ENCODE results near the gene C3orf33.

The C3orf33 gene

DNA sequence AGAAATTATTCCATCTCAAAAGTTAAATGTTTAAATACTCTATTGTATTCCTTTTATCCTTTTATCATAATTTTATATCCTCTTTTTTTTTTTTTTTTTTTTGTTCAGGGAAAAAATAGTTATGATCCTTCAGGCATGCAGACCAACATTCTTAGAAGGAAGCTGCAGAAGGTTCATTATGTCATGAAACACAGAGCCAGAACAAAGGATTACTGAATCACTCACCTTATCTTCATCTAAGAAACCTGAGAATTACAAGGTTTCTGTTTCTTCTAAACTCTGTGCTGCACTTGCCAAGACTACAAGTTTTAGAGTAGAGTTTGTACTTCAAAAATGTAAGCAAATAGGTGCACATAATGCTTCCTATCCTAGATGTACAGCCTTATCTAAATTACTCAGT, 64.5 kb downstream of the C3orf33 start:
- no peak for DNase-seq (ENCODE audit: low read depth in 2 of 2)

DNA sequence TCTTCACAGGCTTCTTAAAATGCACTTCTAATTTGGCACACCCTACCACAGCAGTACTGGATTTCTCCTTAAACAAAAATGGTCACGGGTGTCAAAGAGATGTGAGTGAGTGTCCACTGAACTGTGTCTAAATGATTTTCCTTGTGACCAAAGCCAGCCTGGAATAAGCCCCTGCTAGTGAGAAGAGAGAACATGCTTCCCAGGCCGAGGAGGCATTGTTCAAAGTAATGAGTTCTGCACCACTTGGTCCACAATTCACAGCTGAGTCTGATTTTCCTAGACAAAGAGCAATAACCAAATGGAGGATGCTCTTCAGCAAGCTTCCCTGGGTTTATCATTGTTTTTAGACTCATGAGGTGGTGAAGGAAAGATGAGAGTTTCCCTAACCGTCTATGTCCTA, 65.0 kb downstream of the C3orf33 start:
- DNase-seq (ENCODE audit: low read depth in 2 of 2) = no peak

DNA sequence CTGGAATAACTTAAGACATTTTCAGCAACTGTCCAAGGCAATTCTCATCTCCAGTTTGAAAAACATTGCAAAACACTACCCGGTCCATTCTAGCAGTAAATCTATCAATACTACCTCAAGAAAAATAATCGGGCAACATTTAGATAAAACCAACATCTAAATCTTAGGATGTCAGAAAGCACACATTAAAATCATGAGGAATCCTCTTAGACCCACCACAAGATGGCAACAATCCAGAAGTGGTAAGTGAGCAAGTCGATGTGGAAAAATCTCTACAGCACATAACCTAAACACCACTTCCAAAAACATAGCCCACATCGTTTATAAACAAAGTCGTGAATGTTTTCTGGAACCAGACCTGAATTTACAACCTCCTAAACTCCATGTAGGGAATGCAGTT, 66.9 kb downstream of the C3orf33 start:
- DNase-seq (ENCODE audit: low read depth in 2 of 2) = no peak

DNA sequence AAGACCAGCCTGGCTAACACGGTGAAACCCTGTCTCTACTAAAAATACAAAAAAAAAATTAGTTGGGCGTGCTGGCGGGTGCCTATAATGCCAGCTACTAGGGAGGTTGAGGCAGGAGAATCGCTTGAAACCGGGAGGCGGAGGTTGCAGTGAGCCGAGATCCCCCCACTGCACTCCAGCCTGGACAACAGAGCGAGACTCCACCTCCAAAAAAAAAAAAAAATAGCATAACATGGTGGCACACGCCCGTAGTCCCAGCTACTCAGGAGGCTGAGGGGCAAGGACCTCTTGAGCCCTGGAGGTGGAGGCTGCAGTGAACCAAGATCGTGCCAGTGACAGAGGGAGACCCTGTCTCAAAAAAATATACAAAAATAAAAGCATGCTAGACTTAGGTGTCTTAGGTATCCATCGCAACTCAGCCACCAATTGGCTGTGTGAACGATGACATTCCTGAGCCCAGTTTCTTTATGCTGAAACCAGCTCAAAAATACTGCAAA, 67.5 kb downstream of the C3orf33 start:
- no peak for DNase-seq (ENCODE audit: low read depth in 2 of 2)

- DNase-seq (ENCODE audit: low read depth in 2 of 2) = no peak
These were observed 68.1 kb downstream of the C3orf33 start for GRCh38 chr3:155737844-155738460.

DNA sequence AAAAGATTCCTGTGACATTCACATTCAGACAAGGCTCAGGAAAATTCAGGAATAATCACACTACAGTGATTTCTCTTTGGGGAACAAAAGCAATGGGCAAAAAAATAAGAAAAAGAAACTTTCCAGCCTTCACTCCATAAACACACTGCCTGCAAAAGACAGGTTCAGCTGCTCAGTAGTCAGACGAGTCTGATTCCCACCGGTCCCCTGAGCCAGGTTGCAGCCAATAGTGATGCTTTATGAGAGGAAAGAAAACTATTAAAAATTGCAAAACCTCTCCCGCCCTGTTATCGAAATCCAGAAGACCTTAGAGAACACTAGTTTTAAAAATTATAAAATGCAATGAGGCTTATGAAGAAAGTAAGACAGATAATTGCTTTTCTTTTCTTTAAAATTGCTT, 69.7 kb downstream of the C3orf33 start:
- no peak for DNase-seq (ENCODE audit: low read depth in 2 of 2)

DNA sequence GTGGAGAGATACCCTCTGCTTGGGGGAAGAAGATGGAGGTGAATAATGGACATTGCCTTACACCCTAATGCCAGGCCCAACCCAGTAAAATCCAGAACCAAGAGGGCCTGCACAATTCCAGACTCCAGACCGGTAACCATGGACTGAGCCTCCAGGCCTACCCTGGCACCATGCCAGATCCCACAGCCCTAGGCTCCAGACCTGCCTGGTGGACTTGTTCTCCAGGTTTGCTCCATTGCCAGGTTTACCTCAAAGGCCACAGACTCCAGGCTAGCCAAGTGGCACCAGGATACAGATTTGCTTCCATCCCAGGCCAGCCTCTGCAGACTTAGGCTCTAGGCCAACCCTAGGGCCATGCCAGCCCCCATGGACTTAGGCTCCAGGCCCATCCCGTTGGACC, 75.2 kb downstream of the C3orf33 start:
- no peak for DNase-seq (ENCODE audit: low read depth in 2 of 2)

DNA sequence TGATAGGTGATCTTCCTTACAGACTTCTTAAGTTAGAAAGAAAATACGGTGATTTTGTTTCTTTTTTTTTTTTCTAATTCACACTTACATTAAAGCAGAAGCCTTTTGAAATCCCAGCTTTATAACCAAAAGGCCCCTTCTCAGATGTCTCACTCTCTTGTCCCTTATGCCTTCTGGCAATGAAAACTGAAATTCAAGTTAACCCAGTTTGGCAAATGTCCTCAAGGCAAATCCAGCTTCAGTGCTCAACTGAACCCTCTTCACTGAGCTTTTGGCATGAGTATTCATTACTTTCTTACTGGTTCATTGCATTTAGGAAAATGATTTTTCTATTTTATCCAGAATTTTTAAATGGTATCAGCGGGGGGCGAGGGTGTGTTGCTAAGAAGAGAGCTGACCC, 78.2 kb downstream of the C3orf33 start:
- DNase-seq (ENCODE audit: low read depth in 2 of 2) = no peak

DNA sequence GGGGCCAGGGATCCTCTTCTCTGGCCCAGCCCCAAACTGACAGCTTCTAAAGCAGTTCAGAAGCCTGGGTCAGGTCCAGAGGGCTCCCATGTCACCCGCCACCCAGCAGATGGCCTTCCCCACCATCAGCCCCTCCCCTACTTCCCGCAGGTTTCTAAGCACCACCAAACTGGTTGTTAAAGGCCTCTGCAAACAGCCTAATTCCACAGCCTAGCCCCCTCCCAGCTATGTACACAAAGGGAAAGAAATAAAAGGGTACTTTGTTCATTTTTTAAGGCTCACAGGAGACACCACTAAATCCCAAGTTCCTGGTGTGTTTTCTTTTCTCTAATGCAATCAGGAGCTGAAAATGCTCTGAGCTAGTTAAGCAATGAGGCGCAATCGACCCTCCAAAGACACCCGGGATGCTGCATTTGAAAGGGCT, 91.8 kb downstream of the C3orf33 start:
- DNase-seq (ENCODE audit: low read depth in 2 of 2) = no peak
